ENCODE data around the gene SLC38A4. TPM values are rescaled to one million over a fixed set of nuclear protein-coding genes. Genes with fewer than 3 reads are reported as not detected.

SLC38A4 gene
- total RNA-seq, 2 experiments from 2014 or later, result not detected

DNA sequence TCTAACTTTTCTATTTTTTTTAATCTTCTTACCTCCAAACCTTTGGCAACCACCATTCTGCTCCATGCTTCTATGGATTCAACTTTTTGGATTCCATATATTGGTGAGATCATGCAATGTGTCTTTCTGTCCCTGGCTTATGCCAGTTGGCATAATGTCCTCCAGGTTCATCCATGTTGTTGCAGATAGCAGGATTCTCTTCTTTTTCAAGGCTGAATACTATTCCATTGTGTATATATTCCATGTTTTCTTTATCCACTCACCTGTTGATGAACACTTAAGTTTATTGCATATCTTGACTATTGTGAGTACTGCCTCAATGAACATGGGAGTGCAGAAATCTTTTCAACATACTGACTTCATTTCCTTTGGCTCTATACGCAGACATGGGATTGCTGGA, 21.2 kb upstream of the SLC38A4 start:
- no peaks in the 10 kb centered on the region for H3K4me1 Mint-ChIP-seq (ENCODE audit: low read depth)
- TF ChIP-seq, protein P1, sequence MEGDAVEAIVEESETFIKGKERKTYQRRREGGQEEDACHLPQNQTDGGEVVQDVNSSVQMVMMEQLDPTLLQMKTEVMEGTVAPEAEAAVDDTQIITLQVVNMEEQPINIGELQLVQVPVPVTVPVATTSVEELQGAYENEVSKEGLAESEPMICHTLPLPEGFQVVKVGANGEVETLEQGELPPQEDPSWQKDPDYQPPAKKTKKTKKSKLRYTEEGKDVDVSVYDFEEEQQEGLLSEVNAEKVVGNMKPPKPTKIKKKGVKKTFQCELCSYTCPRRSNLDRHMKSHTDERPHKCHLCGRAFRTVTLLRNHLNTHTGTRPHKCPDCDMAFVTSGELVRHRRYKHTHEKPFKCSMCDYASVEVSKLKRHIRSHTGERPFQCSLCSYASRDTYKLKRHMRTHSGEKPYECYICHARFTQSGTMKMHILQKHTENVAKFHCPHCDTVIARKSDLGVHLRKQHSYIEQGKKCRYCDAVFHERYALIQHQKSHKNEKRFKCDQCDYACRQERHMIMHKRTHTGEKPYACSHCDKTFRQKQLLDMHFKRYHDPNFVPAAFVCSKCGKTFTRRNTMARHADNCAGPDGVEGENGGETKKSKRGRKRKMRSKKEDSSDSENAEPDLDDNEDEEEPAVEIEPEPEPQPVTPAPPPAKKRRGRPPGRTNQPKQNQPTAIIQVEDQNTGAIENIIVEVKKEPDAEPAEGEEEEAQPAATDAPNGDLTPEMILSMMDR (IDR thresholded peaks at IDR 0.05), result no peak

DNA sequence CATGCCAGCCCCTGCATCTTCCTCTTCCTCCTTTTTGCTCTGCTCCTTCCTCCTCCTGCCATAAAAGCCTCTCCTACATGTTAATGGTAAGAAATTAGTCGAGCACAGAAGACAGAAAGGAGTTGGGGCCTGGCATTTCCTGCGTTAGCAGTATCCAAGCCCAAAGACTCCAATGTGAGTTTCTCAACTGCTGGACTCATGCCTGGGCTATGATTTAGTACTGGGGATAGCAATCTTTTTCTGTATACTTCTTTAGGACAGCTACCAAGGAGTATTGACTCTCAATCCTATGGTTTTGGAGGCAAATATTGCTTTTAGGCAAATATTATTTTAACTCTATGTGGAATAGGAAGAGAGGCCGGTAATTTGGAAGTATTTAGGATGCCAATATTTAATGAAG, 18.0 kb upstream of the SLC38A4 start:
- Mint-ChIP-seq H3K4me1 (ENCODE audit: low read depth) (no peaks in the 10 kb centered on the region), H3K9me3 (peaks cover 3% of the 10 kb centered on the region), H3K4me3 (no peak overlapping the region), H3K27ac (no peak overlapping the region), H3K27me3 (peaks cover 4% of the 10 kb centered on the region), H3K36me3 (ENCODE audit: low read depth) (no peaks in the 10 kb centered on the region)
- DNase-seq (no peak), ATAC-seq (no peak)
- CTCF ChIA-PET, result no interaction called here
- POLR2A ChIA-PET, result no interaction called here
- intact Hi-C loops (cut with micrococcal nuclease), result no loop called here
- TF ChIP-seq, protein P1 (IDR thresholded peaks at IDR 0.05), result no peak

More for the DNA sequence above, 21.2 kb upstream of the SLC38A4 start:
- POLR2A ChIA-PET, result no interaction called here
- Mint-ChIP-seq H3K36me3 (ENCODE audit: low read depth) (no peaks in the 10 kb centered on the region), H3K27me3 (peaks cover 2% of the 10 kb centered on the region), H3K27ac (no peak overlapping the region), H3K4me3 (no peak overlapping the region), H3K9me3 (peaks cover 3% of the 10 kb centered on the region)
- no peak for ATAC-seq
- CTCF ChIA-PET, result no interaction called here
- intact Hi-C loops (cut with micrococcal nuclease), result no loop called here
- no peak for DNase-seq

DNA sequence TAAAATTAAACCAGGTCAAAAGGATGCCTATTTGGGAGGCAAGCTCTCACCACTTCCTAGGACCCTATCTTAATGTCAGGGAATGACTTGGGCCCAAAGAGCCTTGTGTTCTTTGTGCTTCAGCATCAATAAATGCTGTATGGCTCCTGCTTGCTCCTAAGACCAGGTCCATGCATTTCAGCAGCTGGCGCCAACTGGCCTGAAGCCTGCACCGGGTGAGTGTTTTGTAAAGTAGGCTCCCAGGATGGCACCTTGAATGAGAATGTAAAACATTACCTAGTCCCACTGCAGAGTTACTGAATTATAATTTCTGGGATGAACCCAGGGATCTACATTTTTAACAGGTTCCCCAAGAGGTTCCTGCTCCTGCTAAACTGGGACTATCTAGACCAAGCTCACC, 16.1 kb upstream of the SLC38A4 start:
- ATAC-seq (no peak), DNase-seq (no peak)
- no peaks in the 10 kb centered on the region for H3K36me3 Mint-ChIP-seq (ENCODE audit: low read depth)
- H3K9me3 Mint-ChIP-seq, result peaks cover under 1% of the 10 kb centered on the region
- TF ChIP-seq, protein P1 (IDR thresholded peaks at IDR 0.05), result no peak
- H3K4me1 Mint-ChIP-seq (ENCODE audit: low read depth), result no peaks in the 10 kb centered on the region
- peaks cover 9% of the 10 kb centered on the region for H3K27me3 Mint-ChIP-seq
- no peak overlapping the region for H3K4me3 Mint-ChIP-seq
- H3K27ac Mint-ChIP-seq, result no peak overlapping the region
- POLR2A ChIA-PET, result no interaction called here
- CTCF ChIA-PET, result no interaction called here
- intact Hi-C loops (cut with micrococcal nuclease), result no loop called here

DNA sequence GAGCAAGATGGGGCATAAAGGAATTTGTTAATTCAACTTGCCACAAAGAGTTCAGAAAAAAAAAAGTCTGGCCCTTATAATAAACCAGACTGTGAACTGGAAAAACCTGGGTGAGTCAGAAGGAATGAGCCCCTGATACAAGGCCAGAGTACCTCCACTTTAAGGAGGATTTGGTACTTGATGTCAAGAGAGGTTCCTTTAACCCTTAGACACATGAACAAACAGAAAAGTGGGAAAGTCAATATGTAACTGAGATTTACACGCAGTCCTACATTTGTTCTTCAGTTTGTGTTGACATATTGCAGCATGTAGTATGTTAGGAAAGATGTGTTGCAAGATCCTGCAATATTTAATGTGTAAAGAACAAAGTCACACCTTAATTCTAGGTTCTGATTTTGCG, 14.2 kb upstream of the SLC38A4 start:
- CTCF ChIA-PET, result interaction anchor here (1.1 kb wide), 1 partner anchor 158 kb away, joined by 3 read pairs; no protein-coding TSS in a partner anchor

DNA sequence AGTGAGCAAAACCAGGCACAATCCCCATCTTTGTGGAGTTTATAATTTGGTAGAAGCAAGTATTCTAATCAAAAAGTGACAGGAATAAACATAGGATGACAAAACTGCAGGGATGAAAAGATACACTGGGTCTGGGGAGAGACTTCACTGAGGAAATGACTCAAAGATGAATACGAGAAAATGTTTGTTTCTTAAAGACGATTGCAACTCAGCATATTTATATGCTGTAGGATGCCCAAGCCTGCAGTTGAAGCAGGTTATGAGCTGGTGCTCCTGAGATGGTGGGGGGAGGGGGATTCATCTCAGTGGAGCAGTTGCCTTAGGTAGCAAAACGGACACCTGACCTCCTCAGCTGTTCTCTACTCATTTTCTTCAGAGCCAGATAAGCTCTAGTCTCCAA, 13.4 kb upstream of the SLC38A4 start:
- TF ChIP-seq, protein P1 (IDR thresholded peaks at IDR 0.05), result no peak
- ChIA-PET CTCF (no interaction called here), POLR2A (no interaction called here)
- ATAC-seq (no peak), DNase-seq (no peak)
- no peaks in the 10 kb centered on the region for H3K36me3 Mint-ChIP-seq (ENCODE audit: low read depth)
- no peak overlapping the region for H3K4me3 Mint-ChIP-seq
- peaks cover 20% of the 10 kb centered on the region for H3K27me3 Mint-ChIP-seq
- H3K27ac Mint-ChIP-seq, result no peak overlapping the region
- H3K4me1 Mint-ChIP-seq (ENCODE audit: low read depth), result no peaks in the 10 kb centered on the region
- no peaks in the 10 kb centered on the region for H3K9me3 Mint-ChIP-seq
- intact Hi-C loops (cut with micrococcal nuclease), result no loop called here

More for the DNA sequence above, 14.2 kb upstream of the SLC38A4 start:
- intact Hi-C loops (cut with micrococcal nuclease), result no loop called here
- no peak for ATAC-seq
- no peaks in the 10 kb centered on the region for H3K9me3 Mint-ChIP-seq
- H3K4me3 Mint-ChIP-seq, result no peak overlapping the region
- TF ChIP-seq, protein P1 (IDR thresholded peaks at IDR 0.05), result no peak
- H3K36me3 Mint-ChIP-seq (ENCODE audit: low read depth), result no peaks in the 10 kb centered on the region
- peaks cover 14% of the 10 kb centered on the region for H3K27me3 Mint-ChIP-seq
- H3K27ac Mint-ChIP-seq, result no peak overlapping the region
- H3K4me1 Mint-ChIP-seq (ENCODE audit: low read depth), result no peaks in the 10 kb centered on the region
- DNase-seq, result no peak
- POLR2A ChIA-PET, result no interaction called here

Measured in activated CD8-positive, alpha-beta T cell treated with anti-CD3 and anti-CD28 coated beads for 36 hours (primary cell).